Stimulated activated CD4-positive, alpha-beta T cell treated with anti-CD3 and anti-CD28 coated beads, TNF-alpha, amount 100 ng/mL, for 24 hours (primary cell): ENCODE measurements around the gene RNF130.
"Not testable (repeated sequence)": the region's sequence is repeated elsewhere in the genome, so short reads cannot be mapped to it uniquely, and the experiment has no call there.

Experiments
- DNase-seq, 3 experiments: peaks; one replicate each; pipeline ENCODE4 v3.0.0-alpha.2; 2020; ENCODE audit warnings: low read depth in 3 of 3

The RNF130 gene

GRCh38 chr5:180103487-180104167 lies 32.1 kb upstream of the RNF130 start:
- DNase-seq: no peak

GRCh38 chr5:180102636-180103035 lies 31.1 kb upstream of the RNF130 start:
- DNase-seq: no peak

GRCh38 chr5:180101451-180102105 lies 30.0 kb upstream of the RNF130 start:
- DNase-seq: no peak

GRCh38 chr5:180100621-180101450 lies 29.3 kb upstream of the RNF130 start:
- DNase-seq: no peak

- DNase-seq: no peak
These were observed 28.4 kb upstream of the RNF130 start for GRCh38 chr5:180099733-180100611.

- DNase-seq: no peak
These were observed 27.6 kb upstream of the RNF130 start for GRCh38 chr5:180098991-180099732.

GRCh38 chr5:180098526-180098925 lies 27.0 kb upstream of the RNF130 start:
- no peak for DNase-seq

GRCh38 chr5:180097926-180098325 lies 26.4 kb upstream of the RNF130 start:
- DNase-seq: no peak

- no peak for DNase-seq
These were observed 25.8 kb upstream of the RNF130 start for GRCh38 chr5:180097163-180097894.

GRCh38 chr5:180096616-180097015 lies 25.1 kb upstream of the RNF130 start:
- DNase-seq: no peak

- DNase-seq: no peak
These were observed 24.0 kb upstream of the RNF130 start for GRCh38 chr5:180095545-180095944.

GRCh38 chr5:180093651-180094382 lies 22.3 kb upstream of the RNF130 start:
- DNase-seq: no peak

- no peak for DNase-seq
These were observed 21.7 kb upstream of the RNF130 start for GRCh38 chr5:180093241-180093640.

GRCh38 chr5:180090769-180091546 lies 19.4 kb upstream of the RNF130 start:
- no peak for DNase-seq

- peak; percentile 55 to 72 (median 60) for DNase-seq
These were observed 18.7 kb upstream of the RNF130 start for GRCh38 chr5:180090098-180090768.

GRCh38 chr5:180089628-180090027 lies 18.1 kb upstream of the RNF130 start:
- DNase-seq: not testable (repeated sequence)

GRCh38 chr5:180088561-180088960 lies 17.0 kb upstream of the RNF130 start:
- DNase-seq: no peak

GRCh38 chr5:180086816-180087399 lies 15.3 kb upstream of the RNF130 start:
- no peak for DNase-seq
